Activated T-helper 1 cell treated with anti-CD3 and anti-CD28 coated beads, Interleukin-12 subunit alpha, Interleukin-12 subunit beta, Interleukin-2, Interleukin-4 antibody, amounts not matched to agents 30 ng/mL and 10 ng/mL and 1 ng/mL, durations not matched to agents 14 hours and 24 hours and 36 hours (primary cell): ENCODE measurements around the gene ATG9A. TPM values are rescaled to one million over a fixed set of nuclear protein-coding genes. Genes with fewer than 3 reads are reported as not detected.

Source experiments
- DNase-seq: peaks from one replicate; pipeline ENCODE4 v3.0.0; 2021; ENCODE audit warnings: low spot score
- H3K27ac Mint-ChIP-seq: one replicate; pipeline ENCODE4 v1.8.0; 2021; ENCODE audit warnings: mild to moderate bottlenecking, mixed read lengths
- H3K27me3 Mint-ChIP-seq: one replicate; pipeline ENCODE4 v1.8.0; 2022; ENCODE audit warnings: mild to moderate bottlenecking, moderate library complexity, mixed read lengths; ENCODE audit not compliant: insufficient read depth
- H3K36me3 Mint-ChIP-seq: one replicate; pipeline ENCODE4 v1.8.0; 2021; ENCODE audit warnings: low read depth, mixed read lengths
- H3K4me1 Mint-ChIP-seq: one replicate; pipeline ENCODE4 v1.8.0; 2021; ENCODE audit warnings: low read depth, mixed read lengths
- H3K4me3 Mint-ChIP-seq: one replicate; pipeline ENCODE4 v1.8.0; 2021; ENCODE audit warnings: mild to moderate bottlenecking, moderate library complexity, mixed read lengths
- H3K9me3 Mint-ChIP-seq: one replicate; pipeline ENCODE4 v1.8.0; 2021; ENCODE audit warnings: mixed read lengths
- intact Hi-C: fragments of 100-400 bp; cut with micrococcal nuclease; formaldehyde crosslinking; loops from one replicate; pipeline ENCODE4 v1.15.1; 2024
- total RNA-seq: library from RNA; stranded (reverse); gene quantifications from 2 replicates; pipeline ENCODE4 v1.2.3, GENCODE V29; 2022

Gene ATG9A
- 55.3 and 57.0 TPM in 2 replicates for total RNA-seq

DNA sequence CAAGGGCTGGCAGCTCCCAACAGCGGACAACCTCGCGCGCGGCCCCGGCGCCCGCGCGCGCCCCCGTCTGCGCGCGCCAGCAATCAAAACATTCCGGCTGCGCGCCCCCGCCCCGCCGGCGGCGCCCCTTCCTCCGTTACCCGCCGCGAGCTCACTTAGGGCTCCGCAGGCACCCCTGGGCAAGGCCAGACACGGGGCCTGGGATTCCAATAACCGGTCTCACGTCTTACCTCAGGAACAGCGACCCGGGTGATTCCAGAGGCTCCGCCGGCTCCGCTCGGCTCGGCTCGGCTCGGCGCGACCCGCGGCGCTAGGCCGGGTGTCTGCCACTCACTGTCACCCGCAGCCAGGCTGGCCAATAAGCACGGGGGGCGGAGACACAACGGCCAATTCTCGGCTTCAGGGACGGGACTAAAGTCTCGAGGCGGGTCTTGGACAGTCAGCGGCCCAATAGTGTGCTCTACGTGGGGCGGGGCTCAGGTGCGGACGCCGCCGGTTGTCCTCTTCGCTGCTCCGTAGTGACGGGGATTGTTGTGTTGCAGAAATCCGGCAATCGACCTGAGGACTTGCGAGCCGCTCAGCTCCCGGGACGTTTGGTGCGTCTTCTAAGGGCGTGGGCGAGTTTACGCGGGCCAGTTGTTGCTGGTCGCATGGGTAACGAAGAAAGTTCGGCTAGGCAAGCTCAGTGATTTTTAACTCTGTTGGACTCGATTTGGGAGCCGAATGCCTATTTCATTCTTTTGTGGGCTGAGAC is at the start of gene ATG9A, which contains the start of gene ANKZF1:
Gene ATG9A, minus strand, starts transcription at position 332 of the 754 bp plus-strand sequence. CDS start 1,612 bp downstream, outside the sequence.
Gene ANKZF1, plus strand, starts transcription at position 502 of the 754 bp plus-strand sequence. CDS start 452 bp downstream, outside the sequence.
- Mint-ChIP-seq H3K27me3 (no peaks in the 10 kb centered on the region), H3K36me3 (peaks cover 42% of the 10 kb centered on the region), H3K27ac (peak within 1 kb of the TSS; percentile 99), H3K4me1 (peaks cover 47% of the 10 kb centered on the region), H3K4me3 (peak within 1 kb of the TSS; percentile 97), H3K9me3 (no peaks in the 10 kb centered on the region)
- intact Hi-C loops: loop anchor here (1.0 to 2.0 kb wide), 11 partner anchors 11 to 571 kb away; partner anchors contain the start of genes ABCB6, BCS1L, DNAJB2 and GLB1L
- peak; percentile 98 for DNase-seq

- Mint-ChIP-seq H3K4me1 (peaks cover 45% of the 10 kb centered on the region), H3K9me3 (no peaks in the 10 kb centered on the region), H3K4me3 (peak overlapping the region; percentile 76), H3K27me3 (peaks cover 3% of the 10 kb centered on the region), H3K27ac (peak overlapping the region; percentile 93), H3K36me3 (peaks cover 21% of the 10 kb centered on the region)
- intact Hi-C loops: loop anchor here (1.0 to 2.0 kb wide), 14 partner anchors 16 to 882 kb away; partner anchors contain the start of genes ANKZF1, ATG9A, CHPF and DNPEP
- no peak for DNase-seq
These were observed 49.3 kb upstream of the ATG9A start for GRCh38 chr2:219278655-219279150.

DNA sequence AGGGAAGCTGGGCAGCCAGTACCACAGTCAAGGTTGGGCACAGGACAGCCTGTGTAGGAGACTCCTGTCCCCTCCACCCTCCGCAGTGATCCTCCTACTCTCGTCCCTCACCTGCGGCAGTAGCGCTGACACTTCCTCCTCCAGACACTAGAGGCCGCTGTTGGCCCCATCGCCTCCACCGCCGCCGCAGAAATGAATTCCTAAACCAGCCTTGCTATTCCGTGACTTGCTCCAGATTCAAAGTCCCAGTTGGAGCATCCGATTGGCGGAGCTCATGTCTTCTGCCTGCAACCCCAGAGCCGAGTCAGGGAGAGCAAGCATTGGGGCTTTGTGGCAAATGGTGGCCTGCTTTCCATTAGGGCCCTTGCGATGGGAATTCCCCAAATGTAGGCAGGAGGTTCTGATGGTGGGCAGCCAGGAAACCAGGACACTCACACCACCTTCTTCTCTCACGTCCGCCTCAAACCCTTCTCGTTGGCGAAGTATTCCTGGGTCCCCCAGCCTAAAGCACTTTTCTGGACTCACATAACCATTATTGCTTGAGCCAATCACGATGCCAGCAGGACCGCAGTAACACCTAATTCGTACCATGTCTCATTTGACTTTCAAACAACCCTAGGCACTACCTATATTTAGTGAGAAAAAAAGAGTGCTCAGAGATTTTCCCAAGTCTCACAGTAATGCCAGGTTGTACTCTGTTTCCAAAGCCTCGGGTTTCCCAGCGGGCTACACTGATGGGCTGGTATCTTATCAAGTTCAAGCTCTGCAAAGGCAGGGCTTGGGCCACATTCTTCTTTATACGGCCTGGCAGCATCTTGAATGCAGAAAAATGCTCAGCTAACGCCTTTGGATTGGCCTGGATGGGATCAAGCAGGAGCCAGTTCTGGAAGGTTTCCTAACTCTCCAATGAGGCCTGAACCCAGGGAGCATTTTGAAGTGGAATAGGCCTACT is 48.5 kb upstream of the ATG9A start:
- intact Hi-C loops: loop anchor here (2.0 kb wide), 3 partner anchors 33 to 881 kb away; partner anchors contain the start of genes CHPF, GLB1L and STK16
- Mint-ChIP-seq H3K27ac (peak overlapping the region; percentile 93), H3K27me3 (peaks cover 4% of the 10 kb centered on the region), H3K4me3 (peak overlapping the region; percentile 73), H3K36me3 (peaks cover 15% of the 10 kb centered on the region), H3K4me1 (peaks cover 45% of the 10 kb centered on the region), H3K9me3 (no peaks in the 10 kb centered on the region)
- peak; percentile 67 for DNase-seq

GRCh38 chr2:219274361-219274921 is 45.0 kb upstream of the ATG9A start:
- Mint-ChIP-seq H3K4me1 (peaks cover 21% of the 10 kb centered on the region), H3K4me3 (no peak overlapping the region), H3K36me3 (no peaks in the 10 kb centered on the region), H3K27me3 (peaks cover 6% of the 10 kb centered on the region), H3K27ac (no peak overlapping the region), H3K9me3 (no peaks in the 10 kb centered on the region)
- intact Hi-C loops: no loop called here
- no peak for DNase-seq

DNA sequence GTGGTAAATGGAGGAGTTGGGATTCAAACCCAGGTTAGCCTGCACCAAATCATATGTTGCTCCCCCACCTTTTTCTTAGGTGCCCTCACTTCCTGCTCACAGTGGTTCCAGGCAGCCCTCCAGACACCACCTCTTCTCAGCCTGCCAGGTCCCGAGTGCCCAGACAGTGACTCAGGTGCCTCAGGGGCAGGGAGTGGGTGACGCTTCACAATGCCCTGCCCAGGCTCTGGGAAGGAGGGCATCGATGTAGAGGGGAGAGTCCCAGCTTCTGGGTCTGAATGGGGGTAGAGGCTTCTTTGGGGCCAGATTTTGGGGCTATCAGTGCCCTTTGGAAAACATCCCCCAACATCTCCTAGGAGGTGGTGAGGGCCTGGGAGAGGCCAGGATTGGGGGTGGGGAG is 44.5 kb upstream of the ATG9A start:
- Mint-ChIP-seq H3K4me1 (peaks cover 20% of the 10 kb centered on the region), H3K4me3 (no peak overlapping the region), H3K27me3 (peaks cover 8% of the 10 kb centered on the region), H3K9me3 (no peaks in the 10 kb centered on the region), H3K36me3 (no peaks in the 10 kb centered on the region), H3K27ac (no peak overlapping the region)
- intact Hi-C loops: no loop called here
- DNase-seq: no peak

DNA sequence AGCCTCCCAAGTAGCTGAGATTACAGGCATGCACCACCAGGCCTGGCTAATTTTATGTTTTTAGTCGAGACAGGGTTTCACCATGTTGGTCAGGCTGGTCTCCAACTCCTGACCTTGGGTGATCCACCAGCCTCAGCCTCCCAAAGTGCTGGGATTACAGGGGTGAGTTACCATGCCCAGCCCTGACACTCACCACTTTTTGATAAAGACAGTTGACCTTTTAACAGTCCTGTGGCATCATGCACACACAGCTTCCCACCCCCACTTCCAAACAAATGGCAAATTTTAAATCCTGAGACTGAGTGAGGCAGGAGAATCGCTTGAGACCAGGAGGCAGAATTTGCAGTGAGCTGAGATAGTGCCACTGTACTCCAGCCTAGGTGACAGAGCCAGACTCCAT is 43.6 kb upstream of the ATG9A start:
- peaks cover 11% of the 10 kb centered on the region for H3K4me1 Mint-ChIP-seq
- intact Hi-C loops: no loop called here
- no peak overlapping the region for H3K27ac Mint-ChIP-seq
- no peak for DNase-seq
- H3K36me3 Mint-ChIP-seq: no peaks in the 10 kb centered on the region
- peaks cover 8% of the 10 kb centered on the region for H3K27me3 Mint-ChIP-seq
- H3K9me3 Mint-ChIP-seq: no peaks in the 10 kb centered on the region
- no peak overlapping the region for H3K4me3 Mint-ChIP-seq

- Mint-ChIP-seq H3K4me3 (no peak overlapping the region), H3K9me3 (no peaks in the 10 kb centered on the region), H3K27ac (no peak overlapping the region), H3K27me3 (peaks cover 8% of the 10 kb centered on the region), H3K4me1 (peaks cover 4% of the 10 kb centered on the region), H3K36me3 (no peaks in the 10 kb centered on the region)
- intact Hi-C loops: no loop called here
- no peak for DNase-seq
These were observed 42.9 kb upstream of the ATG9A start for GRCh38 chr2:219272356-219272755.

GRCh38 chr2:219271021-219271420 is 41.6 kb upstream of the ATG9A start:
- intact Hi-C loops: no loop called here
- Mint-ChIP-seq H3K27ac (no peak overlapping the region), H3K27me3 (peaks cover 8% of the 10 kb centered on the region), H3K9me3 (no peaks in the 10 kb centered on the region), H3K4me1 (no peaks in the 10 kb centered on the region), H3K36me3 (no peaks in the 10 kb centered on the region), H3K4me3 (no peak overlapping the region)
- DNase-seq: no peak

- Mint-ChIP-seq H3K4me1 (no peaks in the 10 kb centered on the region), H3K27ac (no peak overlapping the region), H3K36me3 (no peaks in the 10 kb centered on the region), H3K4me3 (no peak overlapping the region), H3K9me3 (no peaks in the 10 kb centered on the region), H3K27me3 (peaks cover 8% of the 10 kb centered on the region)
- DNase-seq: no peak
- intact Hi-C loops: no loop called here
These were observed 40.6 kb upstream of the ATG9A start for GRCh38 chr2:219270055-219270372.

GRCh38 chr2:219269362-219270054 is 40.1 kb upstream of the ATG9A start:
- no peaks in the 10 kb centered on the region for H3K9me3 Mint-ChIP-seq
- H3K27ac Mint-ChIP-seq: no peak overlapping the region
- intact Hi-C loops: loop anchor here (5.0 kb wide), 1 partner anchor 33 kb away; no protein-coding TSS in a partner anchor
- H3K4me1 Mint-ChIP-seq: no peaks in the 10 kb centered on the region
- no peak overlapping the region for H3K4me3 Mint-ChIP-seq
- H3K36me3 Mint-ChIP-seq: no peaks in the 10 kb centered on the region
- peaks cover 8% of the 10 kb centered on the region for H3K27me3 Mint-ChIP-seq
- no peak for DNase-seq

- no peaks in the 10 kb centered on the region for H3K9me3 Mint-ChIP-seq
- DNase-seq: no peak
- H3K27ac Mint-ChIP-seq: no peak overlapping the region
- no peaks in the 10 kb centered on the region for H3K4me1 Mint-ChIP-seq
- intact Hi-C loops: loop anchor here (5.0 kb wide), 1 partner anchor 34 kb away; no protein-coding TSS in a partner anchor
- H3K4me3 Mint-ChIP-seq: no peak overlapping the region
- no peaks in the 10 kb centered on the region for H3K36me3 Mint-ChIP-seq
- H3K27me3 Mint-ChIP-seq: peaks cover 4% of the 10 kb centered on the region
These were observed 38.9 kb upstream of the ATG9A start for GRCh38 chr2:219268294-219268693.

GRCh38 chr2:219266886-219267285 is 37.5 kb upstream of the ATG9A start:
- intact Hi-C loops: loop anchor here (5.0 kb wide), 1 partner anchor 35 kb away; no protein-coding TSS in a partner anchor
- no peak for DNase-seq
- Mint-ChIP-seq H3K4me1 (no peaks in the 10 kb centered on the region), H3K27me3 (peaks cover 4% of the 10 kb centered on the region), H3K36me3 (no peaks in the 10 kb centered on the region), H3K9me3 (no peaks in the 10 kb centered on the region), H3K27ac (no peak overlapping the region), H3K4me3 (no peak overlapping the region)
